ENCODE measurements around the gene STRN3.

GRCh38 chr14:30972882-30973582, 53.1 kb downstream of the STRN3 start:
- no peak for TF ChIP-seq CTCF (IDR thresholded peaks at IDR 0.05; ENCODE audit: low read depth, low read length)
- TF ChIP-seq MAX (IDR thresholded peaks at IDR 0.05; ENCODE audit: low read depth, low read length), result no peak
